ENCODE results near the gene CALCR.

The CALCR gene

GRCh38 chr7:93392984-93393383, 181.5 kb downstream of the CALCR start:
- ATAC-seq: no peak
- TF ChIP-seq ZC3H10 (CRISPR knock-in tag; IDR thresholded peaks at IDR 0.05) (no peak), PPARA (CRISPR knock-in tag; IDR thresholded peaks at IDR 0.05; ENCODE audit: borderline replicate concordance) (no peak), TOX (CRISPR knock-in tag; IDR thresholded peaks at IDR 0.05; ENCODE audit: borderline replicate concordance) (no peak), BACH2 (CRISPR knock-in tag; IDR thresholded peaks at IDR 0.05; ENCODE audit: borderline replicate concordance) (no peak), OSR1 (CRISPR knock-in tag; IDR thresholded peaks at IDR 0.05) (no peak), TCF4 (CRISPR knock-in tag; IDR thresholded peaks at IDR 0.05; ENCODE audit: borderline replicate concordance) (no peak), GLIS3 (CRISPR knock-in tag; IDR thresholded peaks at IDR 0.05) (no peak)

- TF ChIP-seq ARNTL (CRISPR knock-in tag; IDR thresholded peaks at IDR 0.05; ENCODE audit: borderline replicate concordance, low read depth) (no peak), ZNF8 (CRISPR knock-in tag; IDR thresholded peaks at IDR 0.05) (no peak), CSRNP3 (CRISPR knock-in tag; IDR thresholded peaks at IDR 0.05) (no peak)
- ATAC-seq: no peak
These were observed 183.9 kb downstream of the CALCR start for GRCh38 chr7:93390660-93391059.

- TF ChIP-seq SNAI2 (CRISPR knock-in tag; IDR thresholded peaks at IDR 0.05) (no peak), GLIS3 (CRISPR knock-in tag; IDR thresholded peaks at IDR 0.05) (no peak), CSRNP3 (CRISPR knock-in tag; IDR thresholded peaks at IDR 0.05) (no peak), CSDC2 (CRISPR knock-in tag; IDR thresholded peaks at IDR 0.05) (no peak), ZFP3 (CRISPR knock-in tag; IDR thresholded peaks at IDR 0.05) (no peak), ZNF8 (CRISPR knock-in tag; IDR thresholded peaks at IDR 0.05) (no peak), ZNF565 (CRISPR knock-in tag; conservative IDR thresholded peaks at IDR 0.05; ENCODE audit: low read depth) (no peak), PATZ1 (CRISPR knock-in tag; IDR thresholded peaks at IDR 0.05; ENCODE audit: borderline replicate concordance) (no peak), OSR1 (CRISPR knock-in tag; IDR thresholded peaks at IDR 0.05) (no peak), ZNF70 (CRISPR knock-in tag; IDR thresholded peaks at IDR 0.05) (no peak), RARB (CRISPR knock-in tag; IDR thresholded peaks at IDR 0.05) (no peak), ESRRG (CRISPR knock-in tag; IDR thresholded peaks at IDR 0.05) (no peak), TCF4 (CRISPR knock-in tag; IDR thresholded peaks at IDR 0.05; ENCODE audit: borderline replicate concordance) (no peak), ARNTL (CRISPR knock-in tag; IDR thresholded peaks at IDR 0.05; ENCODE audit: borderline replicate concordance, low read depth) (no peak), POU6F1 (CRISPR knock-in tag; IDR thresholded peaks at IDR 0.05; ENCODE audit: borderline replicate concordance, low read depth) (no peak), ZFP30 (CRISPR knock-in tag; IDR thresholded peaks at IDR 0.05) (no peak), BACH2 (CRISPR knock-in tag; IDR thresholded peaks at IDR 0.05; ENCODE audit: borderline replicate concordance) (no peak), TOX (CRISPR knock-in tag; IDR thresholded peaks at IDR 0.05; ENCODE audit: borderline replicate concordance) (no peak), ZC3H10 (CRISPR knock-in tag; IDR thresholded peaks at IDR 0.05) (no peak), PPARA (CRISPR knock-in tag; IDR thresholded peaks at IDR 0.05; ENCODE audit: borderline replicate concordance) (no peak)
- ATAC-seq: no peak
These were observed 192.2 kb downstream of the CALCR start for GRCh38 chr7:93382362-93382761.

- ATAC-seq: no peak
- TF ChIP-seq ZNF8 (CRISPR knock-in tag; IDR thresholded peaks at IDR 0.05) (no peak), TOX (CRISPR knock-in tag; IDR thresholded peaks at IDR 0.05; ENCODE audit: borderline replicate concordance) (no peak), TSHZ2 (CRISPR knock-in tag; IDR thresholded peaks at IDR 0.05) (no peak), ZFP3 (CRISPR knock-in tag; IDR thresholded peaks at IDR 0.05) (no peak), CSDC2 (CRISPR knock-in tag; IDR thresholded peaks at IDR 0.05) (no peak), CREB5 (CRISPR knock-in tag; IDR thresholded peaks at IDR 0.05; ENCODE audit: low read depth) (no peak), ZC3H10 (CRISPR knock-in tag; IDR thresholded peaks at IDR 0.05) (no peak), ZNF565 (CRISPR knock-in tag; conservative IDR thresholded peaks at IDR 0.05; ENCODE audit: low read depth) (no peak), BACH2 (CRISPR knock-in tag; IDR thresholded peaks at IDR 0.05; ENCODE audit: borderline replicate concordance) (no peak), CSRNP3 (CRISPR knock-in tag; IDR thresholded peaks at IDR 0.05) (no peak)
These were observed 196.3 kb downstream of the CALCR start for GRCh38 chr7:93378131-93378760.
